ENCODE data around the gene SDR9C7. TPM values are rescaled to one million over a fixed set of nuclear protein-coding genes. Genes with fewer than 3 reads are reported as not detected.

Gene SDR9C7
- total and polyA plus RNA-seq, 2 experiments from 2014 or later = not detected

- H2AFZ ChIP-seq = no peak overlapping the region
- H3K36me3 ChIP-seq (ENCODE audit: insufficient read depth) = peaks cover 9% of the 10 kb centered on the region; the same call in 1 of the 2 replicates
- no peak overlapping the region for H3K4me2 ChIP-seq
- no peaks in the 10 kb centered on the region for H3K27me3 ChIP-seq (ENCODE audit: insufficient read depth)
- peaks cover 3% of the 10 kb centered on the region; the same call in 1 of the 2 replicates for H3K9me2 ChIP-seq (ENCODE audit: insufficient read depth)
- Mint-ChIP-seq H3K4me3 (no peak overlapping the region), H3K4me1 (no peaks in the 10 kb centered on the region), H3K27me3 (ENCODE audit: insufficient read depth, low read depth, poor library complexity) (peaks cover 3% of the 10 kb centered on the region), H3K27ac (no peak overlapping the region), H3K36me3 (ENCODE audit: low read depth) (peaks cover 16% of the 10 kb centered on the region; the same call in 2 of the 3 replicates), H3K9me3 (peaks cover 77% of the 10 kb centered on the region)
- no peaks in the 10 kb centered on the region for H4K20me1 ChIP-seq (replicated peaks; ENCODE audit: insufficient read depth)
- no peak overlapping the region for H3K27ac ChIP-seq (ENCODE audit: low read depth)
- no peak for DNase-seq (ENCODE audit: low spot score)
- H3K4me1 ChIP-seq (ENCODE audit: insufficient read depth) = no peaks in the 10 kb centered on the region
- no peak overlapping the region for H3K4me3 ChIP-seq
- TF ChIP-seq ZNF114 (CRISPR knock-in tag; IDR thresholded peaks at IDR 0.05) (no peak), EZH2 (IDR thresholded peaks at IDR 0.05; ENCODE audit: low read depth, unreplicated experiment) (no peak), CREB1 (CRISPR knock-in tag; IDR thresholded peaks at IDR 0.05; ENCODE audit: low read depth) (no peak), NANOG (IDR thresholded peaks at IDR 0.05; ENCODE audit: borderline replicate concordance) (no peak), POLR2AphosphoS5 (IDR thresholded peaks at IDR 0.05; ENCODE audit: low read depth) (no peak), EZH2phosphoT487 (IDR thresholded peaks at IDR 0.05; ENCODE audit: unreplicated experiment) (no peak), ETS1 (IDR thresholded peaks at IDR 0.05) (no peak), REST (IDR thresholded peaks at IDR 0.05; ENCODE audit: unreplicated experiment) (no peak), ZNF462 (CRISPR knock-in tag; IDR thresholded peaks at IDR 0.05) (no peak), JUNB (IDR thresholded peaks at IDR 0.05; ENCODE audit: unreplicated experiment) (no peak), CTCF (conservative IDR thresholded peaks at IDR 0.05; ENCODE audit: low read depth in 2 of 2) (no peak), ZNF331 (CRISPR knock-in tag; IDR thresholded peaks at IDR 0.05; ENCODE audit: low read depth) (no peak), STAT1 (IDR thresholded peaks at IDR 0.05; ENCODE audit: unreplicated experiment) (no peak)
- ATAC-seq = no peak
- no peaks in the 10 kb centered on the region for H3F3A ChIP-seq (replicated peaks; ENCODE audit: low read depth)
- H3K79me2 ChIP-seq (replicated peaks; ENCODE audit: insufficient read depth) = no peaks in the 10 kb centered on the region
Observed at GRCh38 chr12:56884421-56884820, 49.8 kb downstream of the SDR9C7 start.
